ENCODE results near the gene GABBR1.

The GABBR1 gene

DNA sequence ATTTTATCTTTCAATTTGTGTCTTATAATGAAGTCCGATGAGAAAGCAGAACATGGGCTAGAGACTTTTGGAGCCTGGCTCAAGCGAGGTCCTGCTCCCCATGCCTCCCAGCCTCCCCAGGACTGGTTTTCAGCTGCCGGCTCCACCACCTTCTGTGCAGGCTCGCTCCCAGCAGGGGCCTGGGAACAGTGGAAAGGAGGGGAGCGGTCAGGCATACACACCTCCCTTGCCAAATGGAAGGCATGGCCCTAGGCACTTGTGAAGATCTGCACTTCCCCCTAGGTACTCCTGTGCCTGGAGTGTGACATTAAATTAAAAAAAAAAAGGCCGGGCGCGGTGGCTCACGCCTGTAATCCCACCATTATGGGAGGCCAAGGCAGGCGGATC lies 19.2 kb upstream of the GABBR1 start:
- no peak for DNase-seq

DNA sequence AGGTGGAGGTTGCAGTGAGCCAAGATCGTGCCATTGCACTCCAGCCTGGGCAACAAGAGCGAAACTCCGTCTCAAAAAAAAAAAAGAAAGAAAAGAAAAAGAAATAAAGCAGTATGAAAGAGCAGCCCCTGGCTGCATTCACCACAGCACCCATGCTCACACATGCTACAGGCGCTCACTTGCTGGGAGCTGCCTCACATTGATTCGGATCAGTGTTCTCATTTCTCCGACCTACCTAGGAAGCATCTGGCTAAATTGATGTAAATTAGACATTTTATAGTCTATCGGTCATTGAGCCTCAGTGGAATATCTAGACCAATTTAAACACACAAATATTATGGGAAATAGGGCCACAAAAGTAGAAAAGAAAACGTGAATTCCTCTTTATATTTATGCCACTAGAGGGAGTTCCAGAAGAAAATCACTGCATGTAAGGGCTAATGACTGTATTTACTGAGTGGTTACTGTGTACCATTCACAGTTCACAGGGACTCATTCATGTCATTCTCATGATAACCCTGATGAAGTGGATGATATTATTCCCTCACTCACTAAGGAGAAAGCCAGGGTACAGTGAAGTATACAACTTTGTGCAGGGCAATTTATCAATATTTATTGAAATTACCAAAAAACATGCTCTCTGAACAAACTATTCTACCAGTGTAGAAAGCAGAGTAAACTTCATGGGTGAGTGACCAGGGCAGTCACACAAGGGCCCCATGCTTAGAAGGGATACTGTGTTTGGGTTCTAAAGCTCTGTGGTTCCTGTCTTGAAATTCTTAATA lies 18.6 kb upstream of the GABBR1 start:
- no peak for DNase-seq

DNA sequence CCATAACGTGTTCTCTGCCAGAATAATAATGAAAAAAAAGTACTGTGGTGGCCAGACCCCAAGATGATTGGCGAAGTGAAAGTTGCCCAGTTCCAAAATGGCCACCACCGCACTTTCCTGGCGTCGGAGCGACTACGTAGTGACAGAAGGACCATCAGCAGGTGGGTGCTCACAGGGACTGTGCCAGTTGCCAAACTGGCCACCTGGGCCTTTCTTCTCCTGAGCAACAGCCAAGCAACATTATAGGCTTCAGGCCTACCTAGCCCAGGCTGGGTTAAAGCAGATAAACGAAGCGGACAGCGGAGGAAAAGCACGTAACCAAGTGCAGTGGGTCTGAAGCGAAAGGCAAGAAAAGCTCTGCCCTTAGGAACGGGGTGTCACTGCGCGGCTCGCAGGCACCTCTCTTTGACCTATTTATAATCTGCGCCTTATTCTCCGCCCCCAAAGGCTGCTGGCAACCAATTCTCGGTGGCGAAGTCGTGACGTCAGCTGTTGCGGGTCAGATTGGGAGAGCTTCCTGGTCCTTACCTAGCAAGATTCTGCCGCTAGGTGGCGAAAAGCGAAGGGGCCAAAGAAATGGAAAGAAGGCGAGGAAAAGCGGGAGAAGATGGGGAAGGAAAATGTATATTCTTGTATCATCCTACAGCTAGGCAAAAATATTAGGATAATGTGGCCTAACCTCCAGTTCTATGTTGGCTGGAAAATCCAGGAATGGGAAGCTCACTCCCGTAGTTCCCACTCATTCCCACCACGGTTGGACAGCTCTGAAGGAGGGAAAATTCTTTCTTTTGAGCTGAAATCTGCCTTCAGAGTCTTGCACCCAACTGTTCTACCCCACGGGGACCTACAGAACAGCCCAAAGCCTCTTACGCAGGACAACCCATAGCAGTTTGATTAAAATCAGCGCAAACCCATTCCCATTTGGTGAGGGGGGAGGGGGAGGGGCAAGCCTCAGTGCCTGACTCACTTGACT lies 17.0 kb upstream of the GABBR1 start:
- peak; percentile 91 for DNase-seq

DNA sequence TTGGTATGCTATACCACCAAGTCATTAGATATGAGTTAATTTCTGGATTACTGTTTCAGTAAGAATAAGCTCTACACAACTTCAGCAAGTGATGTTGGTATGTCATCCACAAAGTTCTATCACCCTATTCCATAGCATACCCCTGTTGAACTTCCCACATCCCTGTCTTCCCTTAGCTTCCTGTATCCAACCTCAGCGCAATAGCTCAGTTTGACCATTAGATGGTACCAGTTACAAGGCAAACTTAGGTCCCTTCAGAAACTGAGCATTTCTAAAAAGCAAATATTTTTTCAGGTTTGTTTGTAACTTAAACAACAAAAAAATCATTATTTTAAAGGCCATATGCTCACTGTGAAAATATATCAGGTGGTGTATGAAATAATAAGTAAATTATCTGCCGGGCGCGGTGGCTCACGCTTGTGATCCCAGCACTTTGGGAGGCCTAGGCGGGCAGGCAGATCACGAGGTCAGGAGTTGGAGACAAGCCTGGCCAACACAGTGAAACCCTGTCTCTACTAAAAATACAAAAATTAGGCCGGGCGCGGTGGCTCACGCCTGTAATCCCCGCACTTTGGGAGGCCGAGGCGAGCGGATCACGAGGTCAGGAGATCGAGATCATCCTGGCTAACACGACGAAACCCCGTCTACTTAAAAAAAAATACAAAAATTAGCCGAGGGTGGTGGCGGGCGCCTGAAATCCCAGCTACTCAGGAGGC lies 15.1 kb upstream of the GABBR1 start:
- DNase-seq = no peak

DNA sequence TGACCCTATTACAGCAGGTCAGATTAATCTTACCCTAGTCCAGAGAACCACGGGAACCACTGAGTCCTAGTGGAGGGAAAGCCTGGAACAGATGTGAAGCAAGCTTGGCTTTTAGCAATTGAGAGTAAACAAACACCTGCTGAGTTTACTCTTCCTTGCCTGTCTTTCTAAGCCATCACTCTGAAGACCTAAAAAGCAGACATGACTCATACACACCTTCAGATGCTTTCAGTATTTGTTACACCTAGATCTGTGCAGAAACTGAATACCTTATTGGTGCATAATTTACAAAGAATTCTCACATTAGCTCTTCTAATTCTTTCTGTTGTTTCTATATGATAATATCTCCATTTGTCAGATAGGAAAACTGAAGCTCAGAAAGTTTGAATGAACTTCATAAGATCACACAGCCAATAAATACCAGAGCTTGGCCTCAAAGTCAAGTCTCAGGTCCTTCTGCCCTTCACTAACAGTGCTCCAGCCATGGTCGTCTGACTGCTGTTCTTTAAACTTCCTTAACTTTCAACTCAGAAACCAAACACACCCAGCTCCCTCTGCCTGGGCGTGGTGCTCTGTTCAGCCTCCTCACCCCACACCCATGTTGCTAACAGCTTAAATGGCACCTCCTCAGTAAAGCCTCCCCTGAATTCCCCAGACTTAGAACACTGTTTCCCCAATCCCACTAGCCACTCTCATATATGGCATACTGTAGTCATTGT lies 8.6 kb upstream of the GABBR1 start:
- no peak for DNase-seq

DNA sequence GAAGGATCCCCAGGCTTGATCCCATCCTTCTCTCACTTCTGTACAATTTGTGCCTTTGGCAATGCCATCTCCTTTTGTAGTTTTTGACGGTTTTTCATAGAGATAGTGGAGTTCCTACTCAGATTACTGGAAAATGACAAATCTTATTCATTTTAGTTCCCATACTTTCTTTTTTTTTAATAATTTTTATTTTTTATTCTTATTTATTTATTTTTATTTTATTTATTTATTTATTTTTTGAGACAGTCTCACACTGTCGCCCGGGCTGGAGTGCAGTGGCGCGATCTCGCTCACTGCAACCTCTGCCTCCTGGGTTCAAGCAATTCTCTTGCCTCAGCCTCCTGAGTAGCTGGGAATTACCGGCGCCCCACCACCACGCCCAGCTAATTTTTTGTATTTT lies 4.3 kb upstream of the GABBR1 start:
- no peak for DNase-seq

DNA sequence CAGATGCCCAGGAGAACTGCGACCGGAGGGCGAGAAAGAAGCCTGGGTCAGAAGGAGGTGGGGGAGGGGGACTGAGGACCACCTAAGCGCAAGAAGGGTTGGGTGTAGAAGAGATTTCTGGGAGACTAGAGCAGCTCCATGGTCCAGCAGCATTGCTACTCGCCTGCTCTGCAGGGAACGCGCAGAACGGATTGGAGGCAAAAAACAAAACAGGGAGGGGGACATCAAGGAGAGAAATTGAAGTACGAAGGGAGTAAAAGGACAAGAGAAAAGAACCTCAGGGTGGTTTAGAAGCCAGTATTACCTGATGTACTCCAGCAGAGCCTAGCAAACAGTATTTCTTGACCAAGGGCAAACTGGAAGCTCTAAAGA lies 537 bp upstream of the GABBR1 start:
- no peak for DNase-seq

DNA sequence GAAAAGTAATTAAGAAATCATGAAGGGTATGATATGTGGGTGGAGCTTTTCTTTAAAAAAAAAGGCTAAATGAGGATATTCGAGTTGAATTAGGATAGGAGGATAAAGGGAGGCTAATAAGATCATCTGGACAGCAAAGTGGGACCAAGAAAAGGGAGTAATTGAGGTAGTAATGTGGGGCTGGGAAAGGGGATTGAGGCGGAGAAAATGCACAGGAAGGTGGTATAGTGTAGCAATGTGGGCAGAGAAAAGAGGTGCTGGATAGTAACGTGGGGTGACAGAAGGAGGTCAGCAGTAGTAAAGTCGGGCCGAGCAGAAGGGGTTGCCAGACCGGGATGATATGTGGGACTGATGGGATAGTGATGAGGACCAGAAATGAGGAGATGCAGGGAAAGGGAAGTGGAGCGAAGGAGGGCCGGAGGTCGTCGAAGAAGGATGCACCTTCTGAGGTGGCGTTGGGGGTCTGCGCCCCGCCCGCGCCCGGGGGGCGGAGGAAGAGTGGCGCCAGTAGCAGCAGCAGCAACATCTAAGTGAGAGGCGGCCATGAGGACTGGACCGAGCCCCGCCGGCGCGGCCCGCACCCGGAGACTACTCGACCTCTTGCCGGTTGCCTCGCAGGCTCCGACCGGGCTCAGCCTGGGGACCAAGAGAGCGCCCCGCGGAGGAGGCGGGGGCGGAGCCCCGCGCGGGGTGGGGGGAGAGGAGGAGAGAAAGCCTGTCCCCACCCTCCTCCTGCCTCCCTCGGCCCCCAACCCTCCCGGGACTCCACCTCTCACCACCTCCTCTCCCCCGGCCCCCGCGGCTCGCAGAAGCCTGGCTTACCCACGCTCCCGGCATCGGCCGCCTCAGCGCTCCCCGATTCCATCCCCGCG lies 887 bp downstream of the GABBR1 start:
- peak; percentile 34 for DNase-seq

DNA sequence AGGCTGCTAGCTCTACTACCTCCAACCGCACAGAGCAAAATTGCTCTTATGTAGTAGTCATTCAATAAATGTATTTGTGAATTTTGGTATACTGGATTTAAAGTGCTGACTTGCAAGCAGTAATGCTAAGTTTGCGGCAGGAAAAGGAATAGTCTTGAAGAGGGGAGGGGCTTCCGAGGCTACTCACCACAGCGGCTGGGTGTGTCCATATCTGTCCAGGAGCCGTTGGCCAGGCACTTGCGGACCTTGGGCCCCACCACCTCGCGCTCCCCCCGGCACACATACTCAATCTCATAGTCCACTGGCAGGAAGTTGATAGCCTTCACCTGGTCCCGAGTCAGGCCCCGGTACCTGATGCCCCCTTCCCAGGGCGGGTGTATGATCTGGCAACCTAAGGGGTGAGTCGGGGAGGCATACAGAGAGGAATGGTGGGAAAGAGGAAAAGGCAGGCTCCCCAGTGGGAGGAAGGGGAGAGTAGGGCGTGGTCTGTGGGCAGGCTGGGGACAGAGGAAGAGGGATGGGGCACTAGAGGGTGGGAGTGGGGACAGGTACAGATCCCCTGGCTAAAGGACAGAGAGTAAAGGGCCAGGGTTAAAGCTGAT lies 1.7 kb downstream of the GABBR1 start:
- DNase-seq = no peak

DNA sequence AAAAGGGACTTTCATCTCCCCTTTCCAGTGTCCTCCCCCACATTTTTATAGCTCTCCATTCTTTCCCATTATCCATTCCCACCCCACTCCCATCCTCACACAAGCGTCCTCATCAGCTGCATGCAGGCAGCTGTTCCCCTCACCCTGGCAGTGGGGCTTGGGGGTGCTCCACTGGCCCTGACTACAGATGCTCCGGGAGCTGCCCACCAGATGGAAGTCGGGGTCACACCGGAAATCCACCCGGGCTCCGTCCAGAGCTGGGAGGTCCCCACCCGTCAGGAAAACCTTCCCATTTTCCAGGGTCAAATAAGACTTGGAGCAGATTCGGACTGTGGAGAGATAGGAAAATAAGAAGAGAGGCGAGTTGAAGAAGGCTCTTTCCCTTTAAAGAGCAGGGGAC lies 2.7 kb downstream of the GABBR1 start:
- DNase-seq = no peak

DNA sequence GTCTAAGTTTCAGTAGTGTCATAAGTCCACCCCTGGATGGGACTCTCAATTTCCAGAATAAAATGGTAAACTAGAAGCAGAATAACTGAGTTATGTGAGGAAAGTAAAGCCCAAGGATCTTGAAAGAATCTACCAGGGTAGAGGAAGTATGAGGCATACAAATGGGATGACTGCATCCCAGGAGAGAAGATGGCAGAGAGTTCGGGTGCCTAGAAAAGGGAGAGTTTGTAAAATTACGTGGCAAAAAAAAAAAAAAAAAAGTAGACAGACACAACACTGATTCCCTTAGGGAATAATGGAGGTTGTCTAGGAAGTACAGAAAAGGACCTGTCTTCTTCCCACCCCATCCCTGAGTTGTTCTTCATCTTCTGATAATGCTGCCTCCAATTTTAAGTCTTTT lies 3.4 kb downstream of the GABBR1 start:
- DNase-seq = no peak

DNA sequence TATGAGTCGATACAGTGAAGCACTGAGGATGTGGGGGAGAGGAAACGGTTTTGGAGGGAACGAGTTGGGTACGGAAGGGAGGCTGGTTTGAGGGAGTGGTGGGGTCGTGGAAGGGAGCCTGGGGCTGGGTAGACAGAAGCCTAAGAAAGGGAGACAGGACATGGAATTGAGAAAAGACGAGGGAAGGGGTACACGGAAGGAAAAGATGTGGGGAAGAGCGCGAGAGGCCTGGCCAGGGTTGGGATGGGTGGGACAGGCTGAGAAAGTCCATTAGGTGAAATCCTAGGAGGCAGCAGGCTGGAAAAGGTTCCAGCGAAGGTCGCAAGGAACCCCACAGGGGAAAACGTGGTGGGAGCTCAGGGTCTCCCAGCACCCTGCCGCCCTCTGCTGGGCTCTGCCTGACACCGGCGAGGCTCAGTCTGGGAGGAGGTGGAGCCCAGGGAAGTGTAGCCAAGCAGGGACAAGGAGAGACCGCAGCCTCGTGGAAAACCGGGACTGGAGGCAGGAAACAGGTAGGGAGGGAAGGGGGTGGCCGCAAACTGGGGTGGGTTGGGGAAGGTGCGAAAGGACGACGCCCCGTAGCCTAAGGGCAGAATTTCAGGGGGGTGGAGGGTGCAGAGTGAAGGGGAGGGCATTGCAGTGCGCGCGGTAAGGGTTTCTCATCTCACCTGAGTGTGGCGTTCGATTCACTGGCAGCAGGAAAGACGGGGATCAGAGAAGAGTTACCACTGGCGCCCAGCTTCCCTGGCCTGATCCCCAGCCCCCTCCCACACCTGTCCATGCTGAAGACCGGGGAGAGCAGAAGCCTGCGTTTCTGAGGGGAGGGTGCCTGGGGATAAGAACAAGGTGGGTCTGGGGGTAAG lies 4.3 kb downstream of the GABBR1 start:
- peak; percentile 54 for DNase-seq

DNA sequence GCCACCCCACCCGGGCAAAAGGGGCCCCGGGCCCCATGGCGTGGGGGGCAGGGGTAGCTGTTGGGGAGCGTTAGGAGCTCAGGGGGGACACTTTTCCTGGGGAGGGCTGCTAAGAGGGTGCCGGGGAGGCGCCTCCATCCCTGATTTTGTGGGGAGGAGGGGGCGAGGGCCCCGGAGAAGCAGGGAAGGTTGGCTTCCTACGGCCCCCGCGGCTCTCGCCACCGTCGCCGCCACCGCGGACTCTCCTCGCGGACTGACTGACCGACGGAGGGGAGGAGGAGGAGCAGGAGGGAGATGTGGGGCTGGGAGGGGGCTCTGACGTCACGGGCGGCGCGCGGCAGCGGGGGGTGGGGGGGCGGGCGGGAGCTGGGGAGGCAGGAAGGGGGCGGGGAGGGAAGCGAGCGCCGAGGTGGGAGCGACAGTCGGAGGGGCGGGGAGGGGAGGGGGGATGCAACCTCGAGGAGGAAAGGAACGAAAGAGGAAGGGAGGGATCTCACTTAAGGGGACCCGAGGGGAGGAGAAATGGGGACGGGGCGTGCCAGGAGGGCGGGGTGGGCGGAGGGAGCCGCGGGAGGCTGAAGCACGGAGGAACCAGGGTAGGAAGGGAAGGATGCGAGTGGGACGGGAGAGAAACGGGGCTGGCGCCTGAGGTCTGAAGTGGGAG lies 5.1 kb downstream of the GABBR1 start:
- DNase-seq = peak; percentile 76

DNA sequence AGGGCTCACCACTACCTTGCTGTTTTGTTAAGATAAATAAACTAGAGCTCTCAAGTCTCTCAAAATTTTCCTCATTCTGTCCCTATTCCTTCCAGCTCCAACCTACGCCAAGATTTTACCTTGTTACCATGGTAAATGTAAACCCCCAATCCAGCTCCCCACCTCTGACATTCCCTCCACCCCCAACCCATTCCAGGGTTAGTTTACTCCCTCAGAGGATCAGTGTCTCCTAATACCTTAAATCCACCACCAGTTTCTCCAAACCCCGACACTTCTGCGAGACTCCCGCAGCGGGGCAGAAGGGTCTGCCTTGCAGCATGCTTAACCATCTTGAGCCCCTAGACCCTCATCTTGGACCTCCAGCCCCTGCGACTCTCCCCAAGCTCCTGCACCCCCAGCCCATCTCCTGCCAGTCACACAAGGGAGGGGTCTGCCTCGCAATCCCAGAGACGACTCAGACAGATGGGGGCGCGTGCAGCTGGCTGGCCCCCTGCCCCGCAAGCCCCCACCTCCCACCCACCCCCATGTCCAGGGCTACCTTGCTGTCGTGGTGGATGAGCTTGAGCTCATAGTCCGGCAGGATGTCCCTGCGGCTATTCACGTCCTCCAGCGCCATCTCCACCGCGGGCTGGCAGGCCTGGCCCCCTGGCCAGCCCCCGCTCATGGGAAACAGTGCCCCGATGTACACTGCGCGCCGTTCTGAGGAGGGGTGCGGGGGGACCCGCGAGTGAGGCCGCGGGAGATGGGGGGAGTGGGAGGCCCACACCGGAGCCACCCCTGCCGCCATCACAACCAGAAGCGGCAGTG lies 5.8 kb downstream of the GABBR1 start:
- DNase-seq = no peak

DNA sequence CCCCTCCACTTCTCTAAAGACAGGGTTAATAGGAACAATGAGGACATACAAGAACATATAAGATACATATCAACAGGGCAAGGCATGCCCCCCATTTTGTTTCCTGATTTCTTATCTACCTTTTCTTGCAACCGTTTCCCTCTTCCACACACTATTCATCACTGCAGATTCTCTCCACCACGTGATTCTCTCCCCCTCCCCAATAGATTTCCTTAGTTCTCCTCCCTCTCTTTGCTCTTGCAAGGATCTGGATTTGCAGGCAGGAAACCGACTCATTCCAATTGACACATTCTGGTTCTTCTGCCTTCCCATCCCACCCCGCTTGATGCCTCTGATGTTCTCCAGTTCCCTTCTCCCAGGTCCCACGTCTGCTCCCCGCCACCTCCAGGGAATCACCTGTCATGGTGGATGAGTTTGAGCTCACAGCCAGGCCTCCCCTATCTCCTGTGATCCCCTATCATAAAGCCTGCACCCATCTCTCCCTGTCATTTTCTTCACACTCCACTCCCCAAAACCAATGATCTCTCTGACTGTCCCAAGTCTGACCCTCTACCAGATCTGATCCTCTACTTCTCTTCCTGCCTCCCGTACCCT lies 7.5 kb downstream of the GABBR1 start:
- DNase-seq = no peak

DNA sequence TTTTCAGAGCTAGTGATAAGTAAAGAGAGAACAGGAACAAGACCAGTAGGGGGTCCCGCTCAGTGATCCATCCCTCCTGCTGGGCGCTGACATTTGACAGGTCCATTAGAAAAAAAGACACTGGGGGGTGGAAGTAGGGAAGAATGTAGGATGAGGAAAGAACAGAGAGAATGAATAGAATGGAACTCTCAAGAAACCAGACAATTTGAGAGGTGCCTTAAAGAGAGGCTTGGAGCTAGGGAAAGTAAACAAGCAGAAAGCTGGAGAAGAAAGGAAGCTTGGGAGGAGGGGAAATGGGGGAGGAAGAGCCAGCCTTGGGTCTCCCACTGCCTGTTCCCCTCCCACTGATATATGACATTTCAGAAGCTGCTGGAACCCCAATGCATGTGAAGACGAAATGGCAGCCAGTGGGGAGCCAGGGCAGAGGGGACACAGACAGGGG lies 8.4 kb downstream of the GABBR1 start:
- DNase-seq = no peak

DNA sequence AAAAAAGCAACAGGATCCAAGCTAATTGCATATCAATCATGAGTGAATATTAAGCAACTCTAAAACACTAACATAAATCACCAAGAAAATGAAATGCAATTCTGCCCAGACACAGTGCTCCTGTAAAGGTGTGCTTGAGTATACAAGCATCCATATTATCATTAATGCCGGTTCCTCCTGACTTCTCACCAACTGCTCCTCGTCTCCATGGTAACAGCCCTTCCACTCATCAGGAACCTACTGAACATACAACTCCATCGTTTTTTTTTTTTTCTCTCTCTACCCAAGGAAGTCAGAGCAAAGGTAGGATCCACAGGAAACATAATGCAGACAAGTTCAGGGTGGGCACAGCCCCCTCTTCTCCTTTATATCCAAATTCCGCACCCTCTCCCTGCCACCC lies 12.4 kb downstream of the GABBR1 start:
- DNase-seq = no peak

DNA sequence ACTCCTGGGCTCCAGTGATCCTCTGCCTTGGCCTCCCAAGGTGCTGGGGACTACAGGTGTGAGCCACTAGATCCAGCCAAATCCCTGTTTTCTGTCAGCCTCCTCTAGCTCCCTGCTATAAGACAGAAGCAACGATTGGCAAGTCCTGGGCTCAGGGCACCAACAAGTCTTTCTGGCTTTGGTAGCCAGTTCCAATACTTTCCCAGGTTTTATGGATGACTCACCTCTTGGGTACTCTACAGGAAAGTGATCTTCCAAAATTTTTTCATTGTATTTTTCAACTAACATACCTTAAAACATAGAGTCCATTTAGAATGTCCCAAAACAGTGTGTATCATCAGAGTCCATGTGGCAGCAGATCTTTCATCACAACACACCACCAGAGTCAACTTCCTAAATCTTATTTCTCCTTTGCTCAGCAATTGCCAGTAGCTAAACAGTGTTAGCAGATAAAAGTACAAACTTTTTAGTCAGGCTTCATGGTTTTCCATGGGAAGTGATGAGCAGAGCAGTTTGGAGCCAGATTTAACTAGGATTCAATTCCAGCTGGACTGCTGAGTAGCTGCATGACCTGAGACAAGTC lies 13.3 kb downstream of the GABBR1 start:
- no peak for DNase-seq
